DND-41 (cell line): Measurements from ENCODE around the gene DES.

ENCODE experiments used
- CTCF ChIP-seq: IDR thresholded peaks from 2 replicates; pipeline ENCODE4 v1.5.1; 2012; ENCODE audit warnings: borderline replicate concordance, low read length, moderate library complexity, mild to moderate bottlenecking; ENCODE audit not compliant: poor library complexity, severe bottlenecking; ENCODE audit errors: extremely low read depth
- EZH2 ChIP-seq: IDR thresholded peaks from 3 replicates; pipeline ENCODE4 v1.6.1; 2012; ENCODE audit warnings: borderline replicate concordance, low read depth, mild to moderate bottlenecking, moderate library complexity, low read length, inconsistent platforms; ENCODE audit not compliant: severe bottlenecking

DNA sequence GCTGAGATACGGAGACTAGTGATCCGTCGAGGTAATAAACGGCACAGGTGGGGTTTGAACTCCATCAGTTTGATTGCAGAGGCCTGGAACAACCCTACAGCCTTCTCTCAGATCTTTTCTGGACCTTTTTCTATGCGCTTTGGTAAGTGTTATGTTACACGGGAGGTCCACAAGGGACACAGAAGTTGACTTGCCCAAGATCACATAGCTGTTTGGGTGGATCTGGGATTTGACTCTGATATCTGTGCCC, 29.3 kb upstream of the DES start:
- no peak for TF ChIP-seq EZH2
- no peak for TF ChIP-seq CTCF
